K562 (cell line): Measurements from ENCODE around the gene KRTAP26-1.

Experiments used
- CHD1 ChIP-seq: fragments of 200-600 bp; sonication (generic); IDR thresholded peaks from one replicate; pipeline ENCODE4 v1.6.1; 2012; ENCODE audit warnings: mild to moderate bottlenecking, moderate library complexity, low read length, inconsistent platforms
- GABPA ChIP-seq: fragments of 200-800 bp; sonication (Bioruptor generic); conservative IDR thresholded peaks from 2 replicates; pipeline ENCODE4 v1.6.1; 2016; ENCODE audit warnings: low read depth, missing genetic modification characterization, missing compliant biosample characterization
- JUN ChIP-seq, 2 experiments: sonication (generic) in 1 of 2; formaldehyde crosslinking in 1 of 2; IDR thresholded peaks; 2 replicates each; pipeline versions ENCODE4 v1.6.1 to v1.8.0; 2012 to 2022; ENCODE audit warnings: borderline replicate concordance in 2 of 2, mild to moderate bottlenecking in 2 of 2, improper control_type of control experiment in 1 of 2, low read depth in 1 of 2, low read length in 1 of 2, missing genetic modification reagents in 1 of 2
- SIN3A ChIP-seq, 2 experiments: fragments of 150-350 bp in 1 of 2; IDR thresholded peaks; 2 replicates each; pipeline ENCODE4 v1.6.1; 2011 to 2016; ENCODE audit warnings: borderline replicate concordance in 2 of 2, low read depth in 2 of 2, low read length in 2 of 2, mild to moderate bottlenecking in 2 of 2, moderate library complexity in 2 of 2; ENCODE audit not compliant: control insufficient read depth in 1 of 2
- TF ChIP-seq, protein P1 (sequence below), 3 experiments: IDR thresholded peaks in 2 of 3; conservative IDR thresholded peaks in 1 of 3; 2 replicates each; pipeline ENCODE4 v1.5.1; 2011 to 2012; ENCODE audit warnings: low read length in 3 of 3, mild to moderate bottlenecking in 3 of 3, control low read depth in 2 of 3, improper control_type of control experiment in 1 of 3, inconsistent platforms in 1 of 3, low read depth in 1 of 3, mixed read lengths in 1 of 3, moderate library complexity in 1 of 3; ENCODE audit not compliant: insufficient read depth in 2 of 3

DNA sequence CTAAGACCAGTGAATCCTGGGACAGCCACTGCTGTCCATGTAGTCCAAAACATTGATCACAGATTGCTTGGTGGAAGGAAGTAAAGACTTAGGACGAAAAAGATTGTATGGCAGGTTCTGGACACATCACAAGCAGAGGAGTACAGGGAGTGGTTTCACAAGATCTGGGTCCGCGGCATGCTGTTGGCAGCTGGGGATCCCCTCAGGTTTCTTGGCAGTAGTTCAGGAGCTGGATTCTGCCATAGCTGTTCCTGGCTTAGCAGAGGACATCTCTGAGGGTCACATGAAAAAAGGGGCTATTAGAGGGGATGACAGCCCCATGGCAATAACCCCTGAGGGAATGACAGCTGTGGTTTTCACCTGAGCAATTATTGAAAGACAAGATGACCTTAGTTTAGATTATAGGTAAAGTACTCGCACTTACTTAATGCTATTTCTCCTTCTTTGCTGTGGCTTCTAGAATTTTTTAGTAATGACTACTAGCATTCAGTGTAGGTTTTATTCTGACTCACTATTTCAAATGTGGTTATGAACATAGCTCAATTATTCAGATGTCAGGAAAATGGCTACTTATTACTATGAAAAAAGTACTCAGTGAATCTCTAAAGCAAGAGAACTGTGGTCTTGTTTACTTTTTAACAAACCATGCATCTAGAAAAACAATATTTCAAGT is 9.2 kb upstream of the KRTAP26-1 start:
- TF ChIP-seq, protein P1, sequence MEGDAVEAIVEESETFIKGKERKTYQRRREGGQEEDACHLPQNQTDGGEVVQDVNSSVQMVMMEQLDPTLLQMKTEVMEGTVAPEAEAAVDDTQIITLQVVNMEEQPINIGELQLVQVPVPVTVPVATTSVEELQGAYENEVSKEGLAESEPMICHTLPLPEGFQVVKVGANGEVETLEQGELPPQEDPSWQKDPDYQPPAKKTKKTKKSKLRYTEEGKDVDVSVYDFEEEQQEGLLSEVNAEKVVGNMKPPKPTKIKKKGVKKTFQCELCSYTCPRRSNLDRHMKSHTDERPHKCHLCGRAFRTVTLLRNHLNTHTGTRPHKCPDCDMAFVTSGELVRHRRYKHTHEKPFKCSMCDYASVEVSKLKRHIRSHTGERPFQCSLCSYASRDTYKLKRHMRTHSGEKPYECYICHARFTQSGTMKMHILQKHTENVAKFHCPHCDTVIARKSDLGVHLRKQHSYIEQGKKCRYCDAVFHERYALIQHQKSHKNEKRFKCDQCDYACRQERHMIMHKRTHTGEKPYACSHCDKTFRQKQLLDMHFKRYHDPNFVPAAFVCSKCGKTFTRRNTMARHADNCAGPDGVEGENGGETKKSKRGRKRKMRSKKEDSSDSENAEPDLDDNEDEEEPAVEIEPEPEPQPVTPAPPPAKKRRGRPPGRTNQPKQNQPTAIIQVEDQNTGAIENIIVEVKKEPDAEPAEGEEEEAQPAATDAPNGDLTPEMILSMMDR (IDR thresholded peaks at IDR 0.05 in 2 of 3, conservative IDR thresholded peaks at IDR 0.05 in 1 of 3; ENCODE audit: insufficient read depth in 2 of 3, low read depth in 1 of 3, low read length in 3 of 3): no peak
- no peak for TF ChIP-seq GABPA (tag)
- no peak for TF ChIP-seq SIN3A (IDR thresholded peaks at IDR 0.05; ENCODE audit: borderline replicate concordance in 2 of 2, control insufficient read depth in 1 of 2, low read depth in 2 of 2, low read length in 2 of 2)
- TF ChIP-seq JUN (IDR thresholded peaks at IDR 0.05; ENCODE audit: borderline replicate concordance, low read depth, low read length): no peak
- no peak for TF ChIP-seq JUN (CRISPR knock-in tag; IDR thresholded peaks at IDR 0.05; ENCODE audit: borderline replicate concordance)
- TF ChIP-seq CHD1: no peak
